Ammon's horn (tissue), 1 donor: ENCODE results near the gene IL4I1.
"Not testable (repeated sequence)": the region's sequence is repeated elsewhere in the genome, so short reads cannot be mapped to it uniquely, and the experiment has no call there.

Experiments
- DNase-seq: peaks from one replicate; pipeline ENCODE4 v3.0.0-alpha.2; 2016; ENCODE audit warnings: low spot score

IL4I1 gene

GRCh38 chr19:49896863-49897621, at the start of gene IL4I1:
IL4I1 (minus strand) TSS chr19:49896887; CDS start chr19:49896160, 727 bp downstream.
- peak; percentile 48 for DNase-seq

GRCh38 chr19:49946415-49946814, 49.7 kb upstream of the IL4I1 start:
- no peak for DNase-seq

- not testable (repeated sequence) for DNase-seq
Observed at GRCh38 chr19:49944567-49944966, 47.9 kb upstream of the IL4I1 start.

- no peak for DNase-seq
Observed at GRCh38 chr19:49940482-49940791, 43.8 kb upstream of the IL4I1 start.

- DNase-seq: no peak
Observed at GRCh38 chr19:49939721-49940481, 43.2 kb upstream of the IL4I1 start.

- no peak for DNase-seq
Observed at GRCh38 chr19:49938662-49939061, 42.0 kb upstream of the IL4I1 start.

GRCh38 chr19:49937750-49938381, 41.2 kb upstream of the IL4I1 start:
- peak; percentile 82 for DNase-seq

GRCh38 chr19:49936549-49936948, 39.9 kb upstream of the IL4I1 start:
- DNase-seq: no peak

GRCh38 chr19:49933643-49934042, 37.0 kb upstream of the IL4I1 start:
- no peak for DNase-seq

- no peak for DNase-seq
Observed at GRCh38 chr19:49932731-49933131, 36.0 kb upstream of the IL4I1 start.

GRCh38 chr19:49932041-49932451, 35.4 kb upstream of the IL4I1 start:
- DNase-seq: no peak

- no peak for DNase-seq
Observed at GRCh38 chr19:49931293-49932040, 34.8 kb upstream of the IL4I1 start.

- no peak for DNase-seq
Observed at GRCh38 chr19:49930483-49931011, 33.9 kb upstream of the IL4I1 start.

GRCh38 chr19:49929611-49930482, 33.2 kb upstream of the IL4I1 start:
- peak; percentile 98 for DNase-seq

- DNase-seq: peak; percentile 83
Observed at GRCh38 chr19:49929121-49929610, 32.5 kb upstream of the IL4I1 start, which contains the start of the genes ATF5 and NUP62. ATF5 (plus strand) TSS chr19:49929205; CDS start chr19:49930851, 1,646 bp downstream. NUP62 (minus strand) TSS chr19:49929504; CDS start chr19:49909807, 19,697 bp downstream.

GRCh38 chr19:49927526-49928264, 31.0 kb upstream of the IL4I1 start:
- no peak for DNase-seq

GRCh38 chr19:49926515-49926914, 29.8 kb upstream of the IL4I1 start:
- DNase-seq: no peak

- DNase-seq: no peak
Observed at GRCh38 chr19:49925486-49925885, 28.8 kb upstream of the IL4I1 start.

GRCh38 chr19:49924881-49925210, 28.2 kb upstream of the IL4I1 start:
- DNase-seq: not testable (repeated sequence)
